Measurements from ENCODE around the gene GPHN.
"Not testable (repeated sequence)": the region's sequence is repeated elsewhere in the genome, so short reads cannot be mapped to it uniquely, and the experiment has no call there.

GPHN gene

GRCh38 chr14:66502836-66503235 is 5.1 kb upstream of the GPHN start:
- DNase-seq (ENCODE audit: low spot score): not testable (repeated sequence)

GRCh38 chr14:66503532-66503931 is 4.4 kb upstream of the GPHN start:
- no peak for DNase-seq (ENCODE audit: low spot score)

- DNase-seq (ENCODE audit: low spot score): no peak
Observed at GRCh38 chr14:66507181-66507721, 696 bp upstream of the GPHN start.

GRCh38 chr14:66508547-66508845 is 549 bp downstream of the GPHN start:
- no peak for DNase-seq (ENCODE audit: low spot score)

- DNase-seq (ENCODE audit: low spot score): peak; percentile 21
Observed at GRCh38 chr14:66508846-66509621, 1.1 kb downstream of the GPHN start.

GRCh38 chr14:66509874-66510273 is 1.9 kb downstream of the GPHN start:
- no peak for DNase-seq (ENCODE audit: low spot score)

- DNase-seq (ENCODE audit: low spot score): no peak
Observed at GRCh38 chr14:66511849-66512248, 3.9 kb downstream of the GPHN start.

- DNase-seq (ENCODE audit: low spot score): no peak
Observed at GRCh38 chr14:66514213-66514612, 6.3 kb downstream of the GPHN start.

- no peak for DNase-seq (ENCODE audit: low spot score)
Observed at GRCh38 chr14:66530526-66530925, 22.6 kb downstream of the GPHN start.

- DNase-seq (ENCODE audit: low spot score): no peak
Observed at GRCh38 chr14:66539034-66539433, 31.1 kb downstream of the GPHN start.

GRCh38 chr14:66540038-66540437 is 32.1 kb downstream of the GPHN start:
- no peak for DNase-seq (ENCODE audit: low spot score)

- DNase-seq (ENCODE audit: low spot score): no peak
Observed at GRCh38 chr14:66541627-66542026, 33.7 kb downstream of the GPHN start.

- DNase-seq (ENCODE audit: low spot score): no peak
Observed at GRCh38 chr14:66543996-66544395, 36.0 kb downstream of the GPHN start.

- DNase-seq (ENCODE audit: low spot score): not testable (repeated sequence)
Observed at GRCh38 chr14:66545191-66545590, 37.2 kb downstream of the GPHN start.

- DNase-seq (ENCODE audit: low spot score): not testable (repeated sequence)
Observed at GRCh38 chr14:66545751-66546150, 37.8 kb downstream of the GPHN start.

- DNase-seq (ENCODE audit: low spot score): no peak
Observed at GRCh38 chr14:66563731-66564130, 55.8 kb downstream of the GPHN start.

- no peak for DNase-seq (ENCODE audit: low spot score)
Observed at GRCh38 chr14:66568220-66568619, 60.3 kb downstream of the GPHN start.

GRCh38 chr14:66572826-66573225 is 64.9 kb downstream of the GPHN start:
- DNase-seq (ENCODE audit: low spot score): no peak

GRCh38 chr14:66575014-66575413 is 67.1 kb downstream of the GPHN start:
- no peak for DNase-seq (ENCODE audit: low spot score)

- no peak for DNase-seq (ENCODE audit: low spot score)
Observed at GRCh38 chr14:66575939-66576338, 68.0 kb downstream of the GPHN start.

GRCh38 chr14:66587753-66588152 is 79.8 kb downstream of the GPHN start:
- DNase-seq (ENCODE audit: low spot score): not testable (repeated sequence)

GRCh38 chr14:66595394-66595793 is 87.4 kb downstream of the GPHN start:
- DNase-seq (ENCODE audit: low spot score): no peak

- no peak for DNase-seq (ENCODE audit: low spot score)
Observed at GRCh38 chr14:66596241-66596985, 88.5 kb downstream of the GPHN start.
